CD14-positive monocyte (primary cell): ENCODE data around the gene LTBP4. TPM values are rescaled to one million over a fixed set of nuclear protein-coding genes. Genes with fewer than 3 reads are reported as not detected.
A peak's percentile ranks its signal among the peaks of the same experiment; 100 is the strongest.

ENCODE experiments used
- DNase-seq, 3 donors: peaks; one replicate each; pipeline ENCODE4 v3.0.0-alpha.2; 2011 to 2022
- H2AFZ ChIP-seq: 2 replicates; pipeline ENCODE4 v1.6.0; 2012; ENCODE audit warnings: mild to moderate bottlenecking, low read depth, low read length, inconsistent platforms; ENCODE audit not compliant: insufficient read depth, poor library complexity, severe bottlenecking
- H3K27ac ChIP-seq, 2 donors: 1 replicate in 1 of 2; 2 replicates in 1 of 2; pipeline ENCODE4 v1.5.1; 2012 to 2013; ENCODE audit warnings: low read length in 2 of 2, control low read depth in 1 of 2, inconsistent platforms in 1 of 2, low read depth in 1 of 2, mild to moderate bottlenecking in 1 of 2
- H3K27me3 ChIP-seq, 2 donors: one replicate each; pipeline versions ENCODE4 v1.6.0 to v1.6.1; 2011 to 2013; ENCODE audit warnings: low read length in 2 of 2; ENCODE audit not compliant: control insufficient read depth in 2 of 2, insufficient read depth in 2 of 2
- H3K36me3 ChIP-seq, 2 donors: replicated peaks in 1 of 2; 1 replicate in 1 of 2; 2 replicates in 1 of 2; pipeline versions ENCODE4 v1.5.1 to v1.6.1; 2012 to 2013; ENCODE audit warnings: low read length in 2 of 2, control low read depth in 1 of 2, inconsistent platforms in 1 of 2, mild to moderate bottlenecking in 1 of 2; ENCODE audit not compliant: insufficient read depth in 2 of 2, control insufficient read depth in 1 of 2
- H3K4me1 ChIP-seq, 2 donors: 1 replicate in 1 of 2; 2 replicates in 1 of 2; pipeline versions ENCODE4 v1.5.1 to v1.6.1; 2012 to 2013; ENCODE audit warnings: low read length in 2 of 2, control low read depth in 1 of 2, inconsistent platforms in 1 of 2, mild to moderate bottlenecking in 1 of 2, moderate library complexity in 1 of 2; ENCODE audit not compliant: insufficient read depth in 2 of 2, control insufficient read depth in 1 of 2
- H3K4me2 ChIP-seq: replicated peaks from 2 replicates; pipeline ENCODE3; 2012; ENCODE audit warnings: low read length, moderate library complexity, mild to moderate bottlenecking; ENCODE audit not compliant: poor library complexity, severe bottlenecking; ENCODE audit errors: extremely low read depth
- H3K4me3 ChIP-seq, 3 experiments: fragments of 200-600 bp in 1 of 3; sonication (generic) in 1 of 3; replicated peaks in 1 of 3; 1 replicate in 2 of 3; 2 replicates in 1 of 3; pipeline ENCODE4 v1.5.1; 2011 to 2013; ENCODE audit warnings: low read length in 3 of 3, mild to moderate bottlenecking in 3 of 3, control low read depth in 2 of 3, low read depth in 2 of 3, inconsistent platforms in 1 of 3, moderate library complexity in 1 of 3
- H3K79me2 ChIP-seq: 2 replicates; pipeline ENCODE4 v1.6.0; 2012; ENCODE audit warnings: mild to moderate bottlenecking, control low read depth, inconsistent platforms, low read length, moderate library complexity; ENCODE audit not compliant: insufficient read depth
- H3K9ac ChIP-seq: 2 replicates; pipeline ENCODE4 v1.6.0; 2017; ENCODE audit warnings: low read length, mild to moderate bottlenecking; ENCODE audit not compliant: insufficient read depth, poor library complexity, severe bottlenecking
- H3K9me3 ChIP-seq, 2 donors: replicated peaks in 1 of 2; 1 replicate in 1 of 2; 2 replicates in 1 of 2; pipeline versions ENCODE4 v1.5.1 to v1.6.1; 2012 to 2013; ENCODE audit warnings: low read length in 2 of 2, control low read depth in 1 of 2; ENCODE audit not compliant: control insufficient read depth in 1 of 2, insufficient read depth in 1 of 2
- H4K20me1 ChIP-seq: 2 replicates; pipeline ENCODE4 v1.6.0; 2012; ENCODE audit warnings: mild to moderate bottlenecking, low read length, control low read depth, moderate library complexity; ENCODE audit not compliant: insufficient read depth
- H3K27ac Mint-ChIP-seq, 7 donors: one replicate each; pipeline ENCODE4 v1.8.0; 2020; ENCODE audit warnings: mild to moderate bottlenecking in 7 of 7, mixed read lengths in 7 of 7, moderate library complexity in 6 of 7, inconsistent platforms in 2 of 7
- H3K27me3 Mint-ChIP-seq, 3 donors: one replicate each; pipeline ENCODE4 v1.8.0; 2021 to 2022; ENCODE audit warnings: low read depth in 3 of 3, mild to moderate bottlenecking in 3 of 3, mixed read lengths in 3 of 3, moderate library complexity in 3 of 3, inconsistent platforms in 1 of 3
- H3K36me3 Mint-ChIP-seq, 2 donors: one replicate each; pipeline ENCODE4 v1.8.0; 2020; ENCODE audit warnings: mixed read lengths in 2 of 2, inconsistent platforms in 1 of 2, mild to moderate bottlenecking in 1 of 2
- H3K4me1 Mint-ChIP-seq: one replicate; pipeline ENCODE4 v1.8.0; 2020; ENCODE audit warnings: mild to moderate bottlenecking, mixed read lengths
- H3K4me3 Mint-ChIP-seq, 2 donors: one replicate each; pipeline ENCODE4 v1.8.0; 2020; ENCODE audit warnings: mild to moderate bottlenecking in 2 of 2, mixed read lengths in 2 of 2, moderate library complexity in 1 of 2
- H3K9me3 Mint-ChIP-seq, 7 donors: one replicate each; pipeline ENCODE4 v1.8.0; 2020 to 2022; ENCODE audit warnings: mixed read lengths in 7 of 7, mild to moderate bottlenecking in 6 of 7, moderate library complexity in 6 of 7, inconsistent platforms in 2 of 7
- CTCF ChIP-seq: fragments of 200-600 bp; IDR thresholded peaks from one replicate; pipeline ENCODE4 v1.8.0; 2022; ENCODE audit warnings: antibody characterized with exemption, mild to moderate bottlenecking
- WGBS: methylation state at CpG from one replicate; pipeline ENCODE4 v1.1.5; 2013; ENCODE audit warnings: missing lambda C conversion rate; ENCODE audit not compliant: insufficient coverage; 5-methylcytosine and 5-hydroxymethylcytosine counted together
- intact Hi-C, 2 donors: fragments of 100-400 bp; cut with micrococcal nuclease; formaldehyde crosslinking; loops; one replicate each; pipeline versions ENCODE4 v1.15.0 to v1.15.1; 2023
- polyA plus RNA-seq, 3 donors: library from polyadenylated mRNA; depleted of rRNA in 1 of 3; unstranded in 2 of 3; stranded (reverse) in 1 of 3; fragments of 300-500 nt in 2 of 3; fragments of >200 nt in 1 of 3; fragmentation: Illumina TruSeq in 2 of 3; gene quantifications; 1 replicate in 2 of 3; 2 replicates in 1 of 3; pipeline ENCODE4 v1.2.3, GENCODE V29; 2012 to 2021

LTBP4 gene
- polyA plus RNA-seq, 3 donors = 3.8 to 38.7 (median 8.0) TPM

- no peak overlapping the region for H3K4me3 Mint-ChIP-seq
- H3K9me3 ChIP-seq = no peaks in the 10 kb centered on the region
- DNase-seq = no peak
- 86% methylated on average over 5 of the region's 6 CpGs for WGBS
- H3K27me3 Mint-ChIP-seq = peaks cover 7 to 18% (median 9%) of the 10 kb centered on the region in 3 donors
- H3K27ac Mint-ChIP-seq = peak overlapping the region in 1 of 7 donors; percentile 49
- H3K4me1 ChIP-seq = no peaks in the 10 kb centered on the region
- no peak overlapping the region for H3K27ac ChIP-seq
- H3K27me3 ChIP-seq = no peaks in the 10 kb centered on the region
- H3K4me3 ChIP-seq = no peak overlapping the region
- H3K4me1 Mint-ChIP-seq = peaks cover 5% of the 10 kb centered on the region
- H3K36me3 ChIP-seq = no peaks in the 10 kb centered on the region
- no peak overlapping the region for H3K4me2 ChIP-seq
- H4K20me1 ChIP-seq = no peaks in the 10 kb centered on the region
- H3K79me2 ChIP-seq = no peaks in the 10 kb centered on the region
- H3K9ac ChIP-seq = no peak overlapping the region
- no peak for TF ChIP-seq CTCF
- intact Hi-C loops = no loop called here
- H3K9me3 Mint-ChIP-seq = no peaks in the 10 kb centered on the region
- no peak overlapping the region for H2AFZ ChIP-seq
- no peaks in the 10 kb centered on the region for H3K36me3 Mint-ChIP-seq
Measured at GRCh38 chr19:40639638-40639982, 38.4 kb downstream of the LTBP4 start.

GRCh38 chr19:40640744-40641143, 39.6 kb downstream of the LTBP4 start:
- Histone ChIP-seq H3K9ac (no peak overlapping the region), H3K36me3 (no peaks in the 10 kb centered on the region), H3K79me2 (no peaks in the 10 kb centered on the region), H2AFZ (no peak overlapping the region), H3K4me2 (no peak overlapping the region), H3K9me3 (no peaks in the 10 kb centered on the region), H3K27me3 (no peaks in the 10 kb centered on the region), H3K4me3 (no peak overlapping the region), H3K27ac (no peak overlapping the region), H4K20me1 (no peaks in the 10 kb centered on the region), H3K4me1 (no peaks in the 10 kb centered on the region)
- H3K4me3 Mint-ChIP-seq = no peak overlapping the region
- no peak for TF ChIP-seq CTCF
- peaks cover 4% of the 10 kb centered on the region for H3K4me1 Mint-ChIP-seq
- intact Hi-C loops = no loop called here
- no CpG with 5 or more reads among the region's 5 CpGs for WGBS
- H3K9me3 Mint-ChIP-seq = no peaks in the 10 kb centered on the region
- DNase-seq = no peak
- no peak overlapping the region for H3K27ac Mint-ChIP-seq
- no peaks in the 10 kb centered on the region for H3K36me3 Mint-ChIP-seq
- peaks cover 4 to 18% (median 5%) of the 10 kb centered on the region in 3 donors for H3K27me3 Mint-ChIP-seq
